Testis (tissue), 2 donors: ENCODE results near the gene EXOC8.

Experiments used
- CTCF ChIP-seq, 3 experiments: fragments of 450-650 bp in 2 of 3; fragments of 200-600 bp in 1 of 3; sonication (generic) in 1 of 3; IDR thresholded peaks; one replicate each; pipeline ENCODE4 v1.5.1; 2016 to 2019; ENCODE audit warnings: antibody characterized with exemption in 3 of 3, mild to moderate bottlenecking in 2 of 3, moderate library complexity in 1 of 3
- POLR2A ChIP-seq: fragments of 450-650 bp; IDR thresholded peaks from one replicate; pipeline ENCODE4 v1.6.1; 2017; ENCODE audit warnings: antibody characterized with exemption, mild to moderate bottlenecking, moderate library complexity

GRCh38 chr1:231364192-231364591 is 26.5 kb upstream of the EXOC8 start:
- no peak for TF ChIP-seq POLR2A
- TF ChIP-seq CTCF (IDR thresholded peaks at IDR 0.05), result no peak
